Ishikawa (cell line): ENCODE data around the gene TYRP1.

Source experiments
- CEBPB ChIP-seq: IDR thresholded peaks from 2 replicates; pipeline ENCODE4 v1.6.1; 2012
- EP300 ChIP-seq: IDR thresholded peaks from 2 replicates; pipeline ENCODE4 v1.6.1; 2012; ENCODE audit warnings: borderline replicate concordance
- NFIC ChIP-seq: IDR thresholded peaks from 2 replicates; pipeline ENCODE4 v1.6.1; 2012
- TAF1 ChIP-seq: IDR thresholded peaks from 2 replicates; pipeline ENCODE4 v1.6.1; 2012; ENCODE audit warnings: low read depth, mild to moderate bottlenecking
- ZBTB7A ChIP-seq: IDR thresholded peaks from 2 replicates; pipeline ENCODE4 v1.6.1; 2012; ENCODE audit warnings: low read depth

DNA sequence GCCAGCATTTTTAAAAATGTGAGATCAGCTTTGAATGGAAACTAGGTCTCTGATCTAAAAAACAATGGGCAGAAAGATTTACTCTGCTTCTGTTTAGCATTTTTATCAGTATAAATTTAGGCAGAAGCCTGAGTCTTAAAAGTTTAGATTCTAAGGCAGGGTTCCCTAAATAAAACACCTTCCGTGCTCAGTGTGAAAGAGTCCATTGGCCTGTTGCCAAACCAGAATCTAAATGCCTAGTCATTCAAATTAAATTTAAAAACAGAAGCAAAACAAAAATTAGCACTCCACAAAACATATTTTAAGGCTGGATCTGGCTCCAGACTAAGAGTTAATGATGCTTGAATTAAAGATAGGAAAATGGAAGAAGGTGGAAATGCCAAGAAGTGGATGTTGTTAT lies 4.5 kb downstream of the TYRP1 start:
- TF ChIP-seq TAF1 (no peak), ZBTB7A (no peak), EP300 (no peak), NFIC (no peak), CEBPB (no peak)
